GM18870 (cell line): ENCODE results near the gene EWSR1.

Source experiments
- ATAC-seq: cut with Tn5 transposase; IDR thresholded peaks from one replicate; pipeline ENCODE4 v1.9.1; 2021; ENCODE audit warnings: moderate library complexity; ENCODE audit not compliant: unreplicated experiment

EWSR1 gene

GRCh38 chr22:29268511-29269229 lies 602 bp downstream of the EWSR1 start:
- ATAC-seq, result peak; percentile 18

- ATAC-seq, result no peak
Observed at GRCh38 chr22:29269230-29269604, 1.1 kb downstream of the EWSR1 start.

- no peak for ATAC-seq
Observed at GRCh38 chr22:29269731-29270474, 1.8 kb downstream of the EWSR1 start.

- ATAC-seq, result no peak
Observed at GRCh38 chr22:29270475-29271271, 2.6 kb downstream of the EWSR1 start.

GRCh38 chr22:29272624-29273023 lies 4.6 kb downstream of the EWSR1 start:
- no peak for ATAC-seq

GRCh38 chr22:29275167-29275566 lies 7.1 kb downstream of the EWSR1 start:
- ATAC-seq, result no peak

- no peak for ATAC-seq
Observed at GRCh38 chr22:29275819-29276565, 7.9 kb downstream of the EWSR1 start.

- no peak for ATAC-seq
Observed at GRCh38 chr22:29277927-29278326, 9.9 kb downstream of the EWSR1 start.

- ATAC-seq, result no peak
Observed at GRCh38 chr22:29284196-29284595, 16.1 kb downstream of the EWSR1 start.

- no peak for ATAC-seq
Observed at GRCh38 chr22:29288837-29289236, 20.8 kb downstream of the EWSR1 start.

GRCh38 chr22:29290061-29290460 lies 22.0 kb downstream of the EWSR1 start:
- ATAC-seq, result no peak

- no peak for ATAC-seq
Observed at GRCh38 chr22:29291215-29291614, 23.1 kb downstream of the EWSR1 start.

- no peak for ATAC-seq
Observed at GRCh38 chr22:29292379-29292778, 24.3 kb downstream of the EWSR1 start.

- no peak for ATAC-seq
Observed at GRCh38 chr22:29298641-29299040, 30.6 kb downstream of the EWSR1 start.

GRCh38 chr22:29299136-29299900 lies 31.2 kb downstream of the EWSR1 start:
- ATAC-seq, result no peak

GRCh38 chr22:29300467-29300806 lies 32.4 kb downstream of the EWSR1 start:
- ATAC-seq, result no peak

- ATAC-seq, result no peak
Observed at GRCh38 chr22:29300807-29301601, 32.9 kb downstream of the EWSR1 start.

- ATAC-seq, result no peak
Observed at GRCh38 chr22:29301716-29302401, 33.8 kb downstream of the EWSR1 start.

- no peak for ATAC-seq
Observed at GRCh38 chr22:29302402-29302680, 34.3 kb downstream of the EWSR1 start.
